ENCODE data around the gene ARHGAP33. TPM values are rescaled to one million over a fixed set of nuclear protein-coding genes. Genes with fewer than 3 reads are reported as not detected.

The ARHGAP33 gene
- total and polyA plus RNA-seq, 10 of the 15 experiments (the other 5 are each of a cell fraction or from before 2014, with no cell fraction given): 0.05 to 22.9 (median 2.3) TPM; not detected in 1

- Histone ChIP-seq H3K4me1 (ENCODE audit: control insufficient read depth, insufficient read depth, low read length) (no peaks in the 10 kb centered on the region), H3K27ac (ENCODE audit: control insufficient read depth, insufficient read depth) (no peak overlapping the region), H3K9me3 (replicated peaks; ENCODE audit: control insufficient read depth, insufficient read depth, low read length) (no peaks in the 10 kb centered on the region), H3K4me2 (ENCODE audit: control insufficient read depth, insufficient read depth) (no peak overlapping the region), H3K27me3 (replicated peaks in 1 of 2; ENCODE audit: control insufficient read depth in 2 of 2, insufficient read depth in 2 of 2, low read length in 1 of 2) (peaks cover 0 to 2% of the 10 kb centered on the region in 2 experiments; a peak in 1 of 4 replicates), H3K36me3 (ENCODE audit: control insufficient read depth in 2 of 2, insufficient read depth in 2 of 2, low read length in 1 of 2) (no peaks in the 10 kb centered on the region), H3K4me3 (no peak overlapping the region), H4K20me1 (ENCODE audit: control insufficient read depth, insufficient read depth) (no peaks in the 10 kb centered on the region), H3K79me2 (ENCODE audit: control insufficient read depth, insufficient read depth, low read length) (no peaks in the 10 kb centered on the region), H3K9ac (ENCODE audit: control insufficient read depth, insufficient read depth, low read length) (no peak overlapping the region), H2AFZ (ENCODE audit: control insufficient read depth, low read depth, low read length) (no peak overlapping the region)
- CTCF ChIA-PET: no interaction called here
- WGBS (ENCODE audit: insufficient coverage, insufficient replicate concordance, low lambda C conversion rate, missing lambda C conversion rate): 31% methylated on average over 7 of the region's 9 CpGs
- no TSS peak for BruUV-seq (replicated peaks)
- peak; percentile 51 for ATAC-seq
- SMC1A ChIA-PET (ENCODE audit: uncharacterized antibody, unreplicated experiment): no interaction called here
- no peak for FAIRE-seq
- no peak for DNase-seq (ENCODE audit: low read depth, low spot score)
- POLR2A ChIA-PET: no interaction called here
- intact Hi-C loops (cut with micrococcal nuclease; ENCODE audit: unreplicated experiment): no loop called here
- in situ Hi-C loops (cut with MboI): no loop called here
- RAD21 ChIA-PET (ENCODE audit: unreplicated experiment): interaction anchor here (0.9 kb wide), 1 partner anchor 97 kb away, joined by 3 read pairs; no protein-coding TSS in a partner anchor
- no peak for TF ChIP-seq FOXK2 (IDR thresholded peaks at IDR 0.05)
- no peak for TF ChIP-seq ATF7 (IDR thresholded peaks at IDR 0.05; ENCODE audit: low read depth)
- no peak for TF ChIP-seq CBX3 (IDR thresholded peaks at IDR 0.05; ENCODE audit: borderline replicate concordance, low read depth)
- no peak for TF ChIP-seq ZNF622 (IDR thresholded peaks at IDR 0.05)
- no peak for TF ChIP-seq NBN (IDR thresholded peaks at IDR 0.05)
- no peak for TF ChIP-seq ZNF24 (IDR thresholded peaks at IDR 0.05)
- no peak for TF ChIP-seq CREM (IDR thresholded peaks at IDR 0.05; ENCODE audit: low read depth)
- TF ChIP-seq IRF4 (IDR thresholded peaks at IDR 0.05; ENCODE audit: low read depth, low read length): no peak
- no peak for TF ChIP-seq CHD1 (IDR thresholded peaks at IDR 0.05; ENCODE audit: low read depth, low read length)
- TF ChIP-seq SREBF1 (IDR thresholded peaks at IDR 0.05; ENCODE audit: low read length): no peak
- no peak for TF ChIP-seq CHD4 (IDR thresholded peaks at IDR 0.05)
- no peak for TF ChIP-seq ZNF687 (IDR thresholded peaks at IDR 0.05)
- no peak for TF ChIP-seq CEBPB (IDR thresholded peaks at IDR 0.05; ENCODE audit: borderline replicate concordance in 1 of 2, low read depth in 2 of 2, low read length in 2 of 2)
- TF ChIP-seq RBBP5 (conservative IDR thresholded peaks at IDR 0.05): no peak
- no peak for TF ChIP-seq E4F1 (IDR thresholded peaks at IDR 0.05; ENCODE audit: borderline replicate concordance, partially characterized antibody)
- no peak for TF ChIP-seq KDM1A (IDR thresholded peaks at IDR 0.05; ENCODE audit: borderline replicate concordance)
- TF ChIP-seq CEBPZ (IDR thresholded peaks at IDR 0.05; ENCODE audit: low read depth, low read length): no peak
- no peak for TF ChIP-seq RAD21 (IDR thresholded peaks at IDR 0.05; ENCODE audit: insufficient read depth, low read depth, low read length)
These were observed 16.5 kb downstream of the ARHGAP33 start for GRCh38 chr19:35791814-35792279.
